LoVo (cell line): ENCODE measurements around the gene PPHLN1.
"Not testable (repeated sequence)": the region's sequence is repeated elsewhere in the genome, so short reads cannot be mapped to it uniquely, and the experiment has no call there.

Experiments used
- DNase-seq: peaks from one replicate; pipeline ENCODE4 v3.0.0-alpha.2; 2016; ENCODE audit warnings: low spot score

Gene PPHLN1

DNA sequence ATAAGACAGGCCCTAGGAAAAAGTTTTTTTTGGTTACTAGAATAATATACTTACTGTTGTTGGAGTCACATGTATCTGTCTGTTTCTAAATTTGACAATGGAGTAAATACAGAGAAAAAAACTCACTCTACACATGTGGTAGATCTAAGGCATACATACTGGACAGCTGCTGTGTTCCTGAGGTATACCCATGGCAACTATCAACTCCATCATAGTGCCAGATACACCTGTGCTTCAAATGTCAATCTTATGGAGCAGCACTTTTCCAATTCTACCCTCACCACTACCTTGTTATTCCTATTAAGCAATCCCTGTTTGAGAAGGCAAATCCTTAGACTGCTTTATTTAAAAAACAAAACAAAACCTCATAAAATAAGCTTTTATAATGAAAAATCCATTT, 3.4 kb upstream of the PPHLN1 start:
- DNase-seq, result no peak

DNA sequence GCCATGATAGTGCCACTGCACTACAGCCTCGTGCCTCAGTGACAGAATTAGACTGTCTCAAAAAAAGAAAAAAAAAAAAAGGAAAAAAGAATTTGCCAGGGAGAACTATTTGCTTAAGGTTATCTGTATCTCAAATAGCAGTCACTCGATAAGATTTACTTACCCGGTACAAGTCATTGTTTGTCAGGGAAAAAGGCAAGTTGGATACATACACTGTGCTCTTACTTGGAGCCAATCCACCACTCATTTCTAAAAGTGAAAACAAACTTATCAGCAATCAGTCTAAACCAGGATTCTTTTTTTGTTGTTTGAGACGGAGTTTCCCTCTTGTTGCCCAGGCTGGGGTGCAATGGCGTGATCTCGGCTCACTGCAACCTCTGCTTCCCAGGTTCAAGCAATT, 2.1 kb upstream of the PPHLN1 start:
- DNase-seq, result no peak

DNA sequence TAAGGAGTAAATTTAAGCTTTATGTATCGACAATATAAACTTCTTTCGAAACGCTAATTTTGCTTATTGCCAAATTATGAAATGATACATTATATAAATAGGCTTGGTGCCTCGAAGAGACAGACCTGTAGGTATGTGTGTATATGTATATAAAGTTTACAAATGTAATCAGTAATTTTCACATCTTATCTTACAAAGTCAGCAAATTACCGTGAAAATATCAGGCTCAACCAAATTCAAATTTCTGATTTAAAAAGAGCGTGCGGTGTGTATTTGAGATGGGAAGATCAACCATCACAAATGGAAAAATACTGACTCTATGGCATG, 678 bp upstream of the PPHLN1 start:
- no peak for DNase-seq

DNA sequence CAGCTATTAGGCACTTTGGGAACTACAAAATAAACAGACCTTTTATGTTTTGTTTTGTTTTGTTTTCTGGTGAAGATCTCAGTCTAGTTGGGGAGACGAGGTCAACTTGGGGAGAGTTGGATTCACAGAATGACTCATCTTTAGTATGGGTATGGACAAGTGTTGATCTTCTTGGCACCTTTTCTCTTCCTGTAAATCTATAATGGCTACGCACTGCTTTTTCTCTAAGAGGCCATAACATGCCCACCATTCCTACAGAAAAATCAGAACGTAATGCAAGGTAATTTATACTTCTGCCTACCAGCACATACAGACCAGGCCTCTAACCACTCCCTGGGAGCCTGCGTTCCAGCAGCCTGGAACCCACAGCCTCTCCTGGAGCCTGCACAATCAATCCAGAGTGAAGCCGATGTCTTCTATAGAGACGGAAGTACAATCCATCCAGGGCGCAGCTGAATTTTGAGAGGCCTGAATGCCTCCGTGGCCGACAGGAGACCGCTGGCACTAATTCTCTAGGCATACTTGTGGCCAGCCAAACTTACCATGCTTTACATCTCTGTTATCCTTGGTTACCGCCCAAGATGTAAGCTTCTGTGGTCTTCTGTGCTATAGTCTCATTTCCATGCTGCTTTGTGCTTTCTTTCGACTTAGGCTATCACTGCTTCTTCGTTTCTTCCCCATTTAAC, 717 bp downstream of the PPHLN1 start:
- DNase-seq, result peak; percentile 31

DNA sequence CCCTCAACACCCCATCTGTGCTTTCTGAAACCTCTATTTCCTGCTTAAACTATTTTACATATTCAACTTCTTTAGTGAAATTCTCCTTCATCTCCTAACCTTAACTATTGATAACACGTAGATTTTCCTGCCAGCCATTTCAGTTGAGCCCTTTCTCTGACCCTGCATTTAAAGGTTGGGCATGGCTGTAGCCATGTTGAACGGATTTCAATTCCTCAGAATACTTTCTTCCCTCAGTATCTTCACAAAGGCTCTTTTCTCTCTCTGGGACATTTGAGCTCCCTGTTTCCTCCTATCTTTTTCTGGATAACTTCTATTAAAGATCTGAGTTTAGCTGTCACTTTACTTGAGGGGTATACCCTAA, 1.2 kb downstream of the PPHLN1 start:
- DNase-seq, result no peak

DNA sequence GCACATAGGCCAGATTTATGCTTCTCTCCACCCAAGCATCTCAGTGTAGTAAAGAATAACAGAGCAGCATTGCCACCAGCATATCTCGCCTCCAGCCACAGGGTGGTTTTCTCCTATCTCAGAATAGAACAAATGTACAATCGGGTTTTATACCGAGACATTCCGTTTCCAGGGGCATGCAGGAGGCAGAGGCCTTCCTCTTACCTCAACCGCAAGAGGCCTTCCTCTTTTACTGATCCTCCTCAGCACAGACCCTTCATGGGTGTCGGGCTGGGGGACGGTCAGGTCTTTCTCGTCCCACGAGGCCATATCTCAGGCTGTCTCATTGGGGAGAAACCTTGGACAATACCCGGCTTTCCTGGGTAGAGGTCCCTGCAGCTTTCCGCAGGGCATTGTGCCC, 4.1 kb downstream of the PPHLN1 start:
- DNase-seq, result not testable (repeated sequence)

DNA sequence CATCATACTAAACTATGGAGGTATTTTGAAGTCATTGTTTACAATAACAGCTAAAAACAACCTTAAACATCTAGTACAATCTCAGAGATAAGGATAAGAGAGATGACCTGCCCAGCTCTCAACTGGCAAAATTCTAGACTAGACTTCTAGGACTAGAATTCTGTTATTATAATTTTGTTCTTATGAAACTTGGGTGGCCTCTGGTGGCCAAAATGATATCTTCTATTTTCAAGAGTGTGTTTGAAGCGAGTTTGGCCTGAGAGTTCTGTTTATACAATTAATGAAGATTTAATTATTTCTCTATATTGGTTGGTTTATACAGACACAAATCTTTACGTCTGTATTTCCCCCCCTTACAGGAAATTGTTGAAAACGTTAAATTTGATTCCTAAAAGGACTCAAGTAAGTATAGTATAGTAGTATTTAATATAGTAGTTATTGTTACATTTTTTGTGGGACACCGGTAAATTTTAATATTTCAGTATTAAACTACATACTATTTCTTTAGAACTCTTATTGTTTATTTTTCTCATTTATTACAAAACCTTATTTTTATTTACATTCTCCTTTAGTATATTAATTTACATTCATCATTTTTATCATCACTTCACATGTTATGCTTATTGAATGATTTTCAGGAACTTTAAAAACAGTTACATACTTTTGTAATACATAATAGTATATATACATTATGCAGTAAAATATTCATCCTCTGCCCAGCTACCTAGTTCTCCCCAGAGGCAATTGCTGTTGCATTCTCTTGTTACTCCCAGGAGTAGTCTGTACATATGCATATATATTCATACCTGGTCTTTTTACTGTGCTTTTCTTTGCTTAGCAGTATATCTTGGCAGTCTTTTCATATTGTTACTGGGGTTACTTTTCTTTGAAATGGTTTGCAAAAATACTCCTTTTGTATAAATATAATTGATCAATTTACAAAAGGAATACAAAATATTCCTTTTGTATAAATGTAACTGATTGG, 6.6 kb downstream of the PPHLN1 start:
- peak; percentile 44 for DNase-seq

DNA sequence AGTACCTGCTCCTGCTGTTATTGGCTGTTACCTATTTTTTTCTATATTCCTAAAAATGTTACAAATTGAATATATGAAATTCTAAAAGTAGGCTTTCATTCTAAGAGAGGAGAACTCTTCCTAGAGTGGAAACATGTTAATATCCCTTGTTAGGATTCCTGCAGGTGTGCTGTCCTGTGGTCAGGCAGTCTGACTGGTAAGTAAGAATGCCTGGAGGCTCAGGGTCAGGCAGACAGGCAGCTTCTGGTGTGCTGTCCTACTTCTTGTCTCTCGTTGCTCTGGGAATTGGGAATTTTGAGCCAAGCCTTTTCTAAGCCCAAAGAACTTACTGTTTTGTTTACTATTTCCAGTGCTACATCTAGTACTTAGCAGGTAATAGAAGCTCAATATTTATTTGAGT, 10.3 kb downstream of the PPHLN1 start:
- DNase-seq, result no peak

DNA sequence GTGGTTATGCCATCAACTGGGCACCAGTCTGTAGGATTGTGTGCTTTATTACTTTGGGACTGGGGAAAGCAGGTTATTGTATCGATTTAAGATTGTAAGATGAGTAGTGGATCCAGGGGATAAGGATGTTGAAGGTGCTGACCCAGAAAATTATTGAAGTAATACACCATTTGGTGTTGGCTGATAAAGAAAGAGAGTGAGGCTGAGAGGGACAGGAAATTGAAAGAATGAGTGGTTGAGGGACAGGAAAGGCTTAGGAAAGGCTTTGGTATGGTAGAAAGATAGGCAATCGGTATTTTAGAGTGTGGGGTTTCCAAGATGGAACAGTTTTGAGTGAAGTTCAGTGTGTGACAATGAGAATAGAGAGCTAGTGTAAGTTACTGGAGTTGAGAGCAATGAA, 12.3 kb downstream of the PPHLN1 start:
- no peak for DNase-seq

DNA sequence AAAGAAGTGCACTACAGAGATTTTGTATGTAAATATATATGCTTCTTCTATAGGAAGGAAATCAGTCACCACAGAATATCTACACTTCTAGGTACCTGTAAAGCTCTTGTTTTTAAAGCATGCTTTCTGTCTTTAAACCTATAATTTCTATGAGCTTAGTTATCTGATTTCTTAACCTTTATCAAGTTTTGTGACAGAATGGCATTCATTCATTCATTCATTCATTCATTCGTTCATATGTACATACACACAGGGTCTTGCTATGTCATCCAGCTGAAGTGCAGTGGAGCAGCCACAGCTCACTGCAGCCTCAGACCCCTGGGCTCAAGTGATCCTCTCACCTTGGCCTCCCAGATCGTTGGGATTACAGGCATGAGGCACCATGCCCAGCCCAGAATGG, 16.1 kb downstream of the PPHLN1 start:
- DNase-seq, result no peak

DNA sequence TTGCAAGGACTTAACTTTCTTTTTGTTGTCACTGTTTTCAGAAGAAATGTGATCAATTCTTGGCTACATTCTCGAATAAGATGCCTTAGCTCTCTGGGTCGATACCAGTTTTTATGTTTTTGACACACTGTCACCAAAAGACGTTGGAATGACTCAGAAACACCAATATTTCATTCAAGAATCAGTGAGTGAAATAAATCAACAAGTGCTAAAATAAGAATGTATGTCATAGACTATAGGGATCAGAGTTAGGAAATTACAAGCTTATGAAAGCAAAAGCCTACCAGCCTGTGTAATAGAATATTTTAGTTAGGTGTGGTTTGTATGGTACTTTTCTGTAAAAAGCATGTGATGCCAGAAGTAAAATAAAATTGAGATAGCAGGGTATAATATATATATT, 17.8 kb downstream of the PPHLN1 start:
- DNase-seq, result no peak

DNA sequence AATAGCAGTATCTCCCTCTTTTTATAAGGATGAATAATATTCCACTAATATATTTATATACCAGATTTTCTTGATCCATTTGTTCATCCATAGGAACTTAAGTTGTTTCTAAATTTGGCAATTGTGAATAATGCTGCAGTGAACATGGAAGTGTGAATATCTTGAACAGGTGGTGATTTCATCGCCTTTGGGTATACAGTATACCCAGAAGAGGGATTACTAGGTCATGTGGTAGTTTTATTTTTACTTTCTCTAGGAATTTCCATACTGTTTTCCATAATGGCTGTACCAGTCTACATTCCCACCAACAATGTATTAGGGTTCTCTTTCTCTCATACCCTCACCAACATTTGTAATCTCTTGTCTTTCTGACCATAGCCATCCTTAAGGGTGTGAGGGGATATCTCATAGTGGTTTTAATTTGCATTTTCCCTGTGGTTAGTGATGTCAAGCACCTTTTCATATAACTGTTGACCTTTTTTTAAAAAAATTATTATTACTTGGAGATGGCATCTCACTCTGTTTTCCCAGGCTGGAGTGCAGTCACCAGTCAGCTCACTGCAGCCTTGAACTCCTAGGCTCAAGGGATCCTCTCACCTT, 20.5 kb downstream of the PPHLN1 start:
- no peak for DNase-seq

DNA sequence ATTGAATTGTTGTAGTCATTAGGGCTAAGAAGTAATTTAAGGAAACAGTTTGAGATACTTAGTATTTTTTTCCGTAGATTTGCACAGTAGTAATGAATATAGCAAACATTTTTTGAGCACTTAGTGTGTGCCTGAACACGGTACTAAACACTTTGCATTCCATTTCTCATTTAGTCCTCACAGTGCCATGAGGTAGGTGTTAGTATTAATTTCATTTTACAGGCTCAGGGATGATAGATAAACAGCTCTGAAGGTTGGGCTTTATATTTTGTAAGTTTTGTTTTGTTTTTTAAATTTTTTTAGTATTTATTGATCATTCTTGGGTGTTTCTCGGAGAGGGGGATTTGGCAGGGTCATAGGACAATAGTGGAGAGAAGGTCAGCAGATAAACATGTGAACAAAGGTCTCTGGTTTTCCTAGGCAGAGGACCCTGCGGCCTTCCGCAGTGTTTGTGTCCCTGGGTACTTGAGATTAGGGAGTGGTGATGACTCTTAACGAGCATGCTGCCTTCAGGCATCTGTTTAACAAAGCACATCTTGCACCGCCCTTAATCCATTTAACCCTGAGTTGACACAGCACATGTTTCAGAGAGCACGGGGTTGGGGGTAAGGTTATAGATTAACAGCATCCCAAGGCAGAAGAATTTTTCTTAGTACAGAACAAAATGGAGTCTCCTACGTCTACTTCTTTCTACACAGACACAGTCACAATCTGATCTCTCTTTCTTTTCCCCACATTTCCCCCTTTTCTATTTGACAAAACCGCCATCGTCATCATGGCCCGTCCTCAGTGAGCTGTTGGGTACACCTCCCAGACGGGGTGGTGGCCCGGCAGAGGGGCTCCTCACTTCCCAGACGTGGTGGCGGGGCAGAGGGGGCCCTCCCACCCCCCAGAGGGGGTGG, 23.4 kb downstream of the PPHLN1 start:
- DNase-seq, result not testable (repeated sequence)

DNA sequence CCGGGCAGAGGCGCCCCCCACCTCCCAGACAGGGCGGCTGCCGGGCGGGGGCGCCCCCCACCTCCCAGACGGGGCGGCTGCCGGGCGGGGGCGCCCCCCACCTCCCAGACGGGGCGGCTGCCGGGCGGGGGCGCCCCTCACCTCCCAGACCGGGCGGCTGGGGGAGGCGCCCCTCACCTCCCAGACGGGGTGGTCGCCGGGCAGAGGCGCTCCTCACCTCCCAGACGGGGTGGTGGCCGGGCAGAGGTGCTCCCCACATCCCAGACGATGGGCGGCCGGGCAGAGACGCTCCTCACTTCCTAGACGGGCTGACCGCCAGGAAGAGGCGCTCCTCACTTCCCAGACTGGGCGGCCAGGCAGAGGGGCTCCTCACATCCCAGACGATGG, 24.0 kb downstream of the PPHLN1 start:
- not testable (repeated sequence) for DNase-seq

DNA sequence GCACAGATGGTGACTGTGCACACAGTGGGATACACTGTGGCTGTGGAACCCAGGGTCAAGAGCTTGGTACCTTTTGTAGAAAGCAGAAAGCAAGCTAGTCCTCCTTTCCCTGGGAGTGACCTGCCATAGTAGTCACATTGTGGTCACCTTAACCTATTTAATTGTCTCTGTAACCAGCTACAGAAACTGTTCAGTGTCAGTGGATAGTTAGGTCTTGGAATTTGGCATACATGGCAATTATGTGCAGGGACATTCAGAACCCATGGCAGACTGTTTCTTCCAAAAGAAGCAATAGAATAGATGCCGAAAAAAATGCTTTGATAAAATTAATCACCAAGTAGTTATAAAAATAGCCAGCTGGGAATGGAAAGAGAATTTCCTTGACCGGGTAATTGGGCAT, 30.4 kb downstream of the PPHLN1 start:
- DNase-seq, result no peak

DNA sequence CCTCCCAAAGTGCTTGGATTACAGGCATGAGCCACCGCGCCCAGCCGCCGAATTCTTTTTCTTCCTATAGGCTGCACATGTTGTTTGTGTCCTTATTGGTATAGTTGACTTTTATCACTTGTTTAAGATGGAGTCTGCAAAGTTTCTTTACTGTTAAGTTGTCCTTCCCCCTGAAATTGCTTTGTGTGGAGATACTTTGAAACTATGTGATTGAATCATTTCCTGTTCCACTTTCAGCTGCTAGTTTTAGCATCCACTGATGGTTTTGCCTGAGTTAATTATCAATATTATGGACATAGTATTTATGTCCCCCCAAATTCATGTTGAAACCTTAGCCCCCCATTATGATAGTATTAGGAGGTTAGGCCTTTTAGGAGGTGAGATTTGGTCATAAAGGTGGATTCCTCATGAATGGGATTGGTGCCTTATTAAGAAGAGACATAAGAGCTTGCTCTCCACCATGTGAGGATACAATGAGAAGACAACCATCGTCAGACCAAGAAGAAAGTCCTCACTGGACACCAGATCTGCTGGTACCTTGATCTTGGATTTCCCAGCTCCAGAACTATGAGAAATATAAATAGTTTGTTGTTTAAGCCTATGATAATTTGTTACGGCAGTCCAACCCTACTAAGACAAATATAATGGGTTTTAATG, 34.9 kb downstream of the PPHLN1 start:
- DNase-seq, result no peak

DNA sequence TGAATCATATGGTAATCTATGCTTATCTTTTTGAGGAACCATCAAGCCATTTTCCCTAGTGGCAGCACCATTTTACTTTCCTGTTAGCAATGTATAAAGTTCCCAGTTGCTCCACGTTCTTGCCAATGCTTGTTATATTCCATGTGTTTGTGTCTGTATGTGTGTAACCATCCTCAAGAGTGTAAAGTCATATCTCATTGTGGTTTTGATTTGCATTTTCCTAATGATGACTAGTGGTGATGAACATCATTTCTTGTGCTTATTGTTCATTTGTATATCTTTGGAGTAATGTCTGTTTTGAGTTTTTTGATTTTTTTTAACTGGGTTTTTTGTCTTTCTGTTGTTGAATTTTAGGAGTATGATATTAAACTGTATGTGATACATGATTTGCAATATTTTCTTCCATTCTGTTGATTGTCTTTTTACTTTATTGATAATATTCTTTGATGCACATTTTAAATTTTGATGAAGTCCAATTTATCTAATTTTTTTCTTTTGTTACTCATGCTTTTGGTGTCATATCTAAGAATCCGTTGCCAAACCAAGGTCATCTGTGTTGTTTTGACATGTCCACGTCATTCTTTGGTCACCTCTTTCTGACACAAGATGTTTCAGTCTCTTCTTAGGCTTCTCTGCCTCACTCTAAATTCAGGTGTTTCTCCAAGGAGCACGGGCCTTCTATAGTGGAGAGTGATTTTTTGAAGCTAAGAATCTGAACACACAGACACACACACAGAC, 36.1 kb downstream of the PPHLN1 start:
- no peak for DNase-seq

DNA sequence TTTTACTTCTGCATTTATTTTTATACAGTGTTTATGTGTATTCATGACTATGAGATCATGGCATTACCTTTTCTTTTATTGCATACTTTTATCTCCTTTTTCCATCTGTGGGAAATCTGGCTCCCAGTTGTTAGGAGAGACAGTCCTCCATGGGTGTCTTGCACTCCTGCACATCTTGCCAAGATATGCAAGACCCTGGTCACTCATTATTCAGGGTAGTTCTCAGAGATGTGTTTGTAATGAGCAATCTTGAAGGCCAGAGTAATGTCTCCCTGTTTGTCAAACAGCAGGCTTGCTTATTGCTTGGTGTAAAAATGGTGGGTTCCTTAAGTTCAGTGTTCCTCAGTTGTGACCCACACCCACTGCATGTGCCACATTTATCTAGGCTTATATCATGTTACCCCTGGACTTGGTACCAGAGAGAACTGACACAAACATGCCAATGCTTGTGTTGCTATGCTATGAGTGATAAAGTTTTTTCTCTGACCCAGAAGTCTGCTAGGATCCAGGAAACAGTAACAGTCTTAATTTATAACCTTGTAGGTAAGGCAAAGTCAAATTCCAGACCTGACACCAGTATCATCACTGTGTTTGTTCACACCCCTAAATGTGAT, 36.8 kb downstream of the PPHLN1 start:
- no peak for DNase-seq

DNA sequence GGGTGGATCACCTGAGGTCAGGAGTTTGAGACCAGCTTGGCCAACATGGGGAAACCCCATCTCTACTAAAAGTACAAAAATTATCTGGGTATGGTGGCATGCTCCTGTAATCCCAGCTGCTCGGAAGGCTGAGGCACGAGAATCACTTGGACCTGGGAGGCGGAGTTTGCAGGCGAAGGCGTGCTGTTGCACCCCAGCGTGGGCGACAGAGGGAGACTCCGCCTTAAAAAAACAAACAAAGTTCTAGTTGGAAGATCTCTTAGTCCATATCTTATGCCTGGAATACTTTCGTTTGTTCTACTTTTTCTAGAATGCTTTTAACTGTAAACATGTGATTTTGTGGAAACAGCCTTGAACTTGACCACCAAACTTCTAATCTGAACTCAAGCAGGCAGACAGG, 38.7 kb downstream of the PPHLN1 start:
- DNase-seq, result no peak

DNA sequence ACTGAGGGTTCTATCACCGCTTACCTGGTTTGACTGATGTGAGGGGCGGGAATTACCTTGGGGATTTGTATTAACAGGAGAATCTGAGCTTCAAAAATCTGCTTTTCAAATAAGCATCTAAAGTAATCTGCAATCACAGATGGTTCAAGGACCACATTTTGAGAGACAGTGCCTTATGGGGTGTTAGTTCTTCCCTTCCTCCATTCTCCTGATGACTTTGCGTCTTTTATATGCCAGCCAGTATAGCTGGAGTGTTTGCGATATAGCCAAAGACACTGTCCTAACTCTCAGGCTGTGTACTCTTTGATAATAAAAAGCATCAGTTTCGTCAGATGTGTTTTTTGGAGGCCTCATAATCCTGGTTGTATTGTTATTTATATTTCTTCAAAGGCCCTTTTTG, 39.5 kb downstream of the PPHLN1 start:
- no peak for DNase-seq

DNA sequence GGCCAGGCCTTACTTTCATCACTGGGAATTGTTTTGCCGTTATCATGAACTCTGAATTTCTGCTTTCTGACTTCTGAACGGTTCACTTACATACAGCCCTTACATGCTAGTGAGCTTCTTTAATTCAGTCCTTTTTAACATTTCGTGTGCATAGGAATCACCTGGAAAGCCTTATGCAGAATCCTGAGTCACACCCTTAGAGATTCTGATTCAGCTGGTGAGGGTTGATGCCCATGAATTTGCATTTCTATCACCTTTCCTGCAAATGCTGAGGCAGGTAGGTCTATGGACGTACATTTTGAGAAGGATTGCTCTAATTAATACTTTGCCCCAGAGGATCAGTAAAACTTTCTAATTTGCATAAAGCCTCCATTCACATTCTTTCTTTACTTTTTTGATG, 44.0 kb downstream of the PPHLN1 start:
- DNase-seq, result no peak
